ENCODE data around the gene LKAAEAR1. TPM values are rescaled to one million over a fixed set of nuclear protein-coding genes. Genes with fewer than 3 reads are reported as not detected.

Gene LKAAEAR1
- total and polyA plus RNA-seq, 2 of the 13 experiments (the other 11 are each of a cell fraction or from before 2014, with no cell fraction given), result not detected

DNA sequence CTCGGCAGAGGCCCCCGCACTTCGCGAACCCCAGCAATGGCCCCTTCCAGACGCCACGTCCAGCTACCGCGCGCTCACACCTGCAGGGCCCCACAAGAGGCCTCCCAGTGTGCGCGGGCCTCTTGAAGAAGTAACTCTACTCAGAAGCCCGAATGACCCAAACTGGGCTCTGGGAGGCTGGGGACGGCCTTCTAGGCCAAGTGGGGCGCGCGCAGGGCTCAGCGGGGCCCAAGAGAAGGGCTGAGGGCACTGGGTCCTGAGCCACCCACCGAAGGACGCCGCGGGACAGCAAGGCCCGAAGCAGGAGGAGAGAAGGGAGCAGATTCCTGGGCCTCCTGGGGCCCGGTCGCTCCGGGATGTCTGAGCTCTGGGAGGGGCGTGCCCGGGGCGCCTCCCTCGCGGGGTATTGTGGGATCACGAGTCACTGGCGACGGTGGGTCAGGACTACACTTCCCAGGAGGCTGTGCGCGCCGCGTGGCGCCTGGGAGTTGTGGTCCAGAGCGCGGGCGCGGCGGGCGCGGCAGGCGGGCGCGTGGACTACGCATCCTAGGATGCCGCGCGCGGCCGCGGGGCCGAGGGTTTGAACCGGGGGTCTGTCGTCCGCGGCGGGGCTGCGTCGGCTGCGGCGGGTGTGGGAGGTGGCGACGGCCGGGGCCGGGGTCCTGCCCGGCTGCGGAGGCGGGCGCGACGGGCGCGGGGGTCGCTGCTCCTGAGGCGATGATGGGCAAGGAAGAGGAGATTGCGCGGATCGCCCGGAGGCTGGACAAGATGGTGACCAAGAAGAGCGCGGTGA lies 21.4 kb downstream of the LKAAEAR1 start, which contains the start of gene TCEA2 (continued):
- TF ChIP-seq, protein P1, sequence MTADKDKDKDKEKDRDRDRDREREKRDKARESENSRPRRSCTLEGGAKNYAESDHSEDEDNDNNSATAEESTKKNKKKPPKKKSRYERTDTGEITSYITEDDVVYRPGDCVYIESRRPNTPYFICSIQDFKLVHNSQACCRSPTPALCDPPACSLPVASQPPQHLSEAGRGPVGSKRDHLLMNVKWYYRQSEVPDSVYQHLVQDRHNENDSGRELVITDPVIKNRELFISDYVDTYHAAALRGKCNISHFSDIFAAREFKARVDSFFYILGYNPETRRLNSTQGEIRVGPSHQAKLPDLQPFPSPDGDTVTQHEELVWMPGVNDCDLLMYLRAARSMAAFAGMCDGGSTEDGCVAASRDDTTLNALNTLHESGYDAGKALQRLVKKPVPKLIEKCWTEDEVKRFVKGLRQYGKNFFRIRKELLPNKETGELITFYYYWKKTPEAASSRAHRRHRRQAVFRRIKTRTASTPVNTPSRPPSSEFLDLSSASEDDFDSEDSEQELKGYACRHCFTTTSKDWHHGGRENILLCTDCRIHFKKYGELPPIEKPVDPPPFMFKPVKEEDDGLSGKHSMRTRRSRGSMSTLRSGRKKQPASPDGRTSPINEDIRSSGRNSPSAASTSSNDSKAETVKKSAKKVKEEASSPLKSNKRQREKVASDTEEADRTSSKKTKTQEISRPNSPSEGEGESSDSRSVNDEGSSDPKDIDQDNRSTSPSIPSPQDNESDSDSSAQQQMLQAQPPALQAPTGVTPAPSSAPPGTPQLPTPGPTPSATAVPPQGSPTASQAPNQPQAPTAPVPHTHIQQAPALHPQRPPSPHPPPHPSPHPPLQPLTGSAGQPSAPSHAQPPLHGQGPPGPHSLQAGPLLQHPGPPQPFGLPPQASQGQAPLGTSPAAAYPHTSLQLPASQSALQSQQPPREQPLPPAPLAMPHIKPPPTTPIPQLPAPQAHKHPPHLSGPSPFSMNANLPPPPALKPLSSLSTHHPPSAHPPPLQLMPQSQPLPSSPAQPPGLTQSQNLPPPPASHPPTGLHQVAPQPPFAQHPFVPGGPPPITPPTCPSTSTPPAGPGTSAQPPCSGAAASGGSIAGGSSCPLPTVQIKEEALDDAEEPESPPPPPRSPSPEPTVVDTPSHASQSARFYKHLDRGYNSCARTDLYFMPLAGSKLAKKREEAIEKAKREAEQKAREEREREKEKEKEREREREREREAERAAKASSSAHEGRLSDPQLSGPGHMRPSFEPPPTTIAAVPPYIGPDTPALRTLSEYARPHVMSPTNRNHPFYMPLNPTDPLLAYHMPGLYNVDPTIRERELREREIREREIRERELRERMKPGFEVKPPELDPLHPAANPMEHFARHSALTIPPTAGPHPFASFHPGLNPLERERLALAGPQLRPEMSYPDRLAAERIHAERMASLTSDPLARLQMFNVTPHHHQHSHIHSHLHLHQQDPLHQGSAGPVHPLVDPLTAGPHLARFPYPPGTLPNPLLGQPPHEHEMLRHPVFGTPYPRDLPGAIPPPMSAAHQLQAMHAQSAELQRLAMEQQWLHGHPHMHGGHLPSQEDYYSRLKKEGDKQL (CRISPR knock-in tag; IDR thresholded peaks at IDR 0.05; ENCODE audit: low read depth), result no peak; the same call in 1 of the 2 replicates
- no peak for TF ChIP-seq GTF3A (CRISPR knock-in tag; conservative IDR thresholded peaks at IDR 0.05)
- TF ChIP-seq, protein P2, sequence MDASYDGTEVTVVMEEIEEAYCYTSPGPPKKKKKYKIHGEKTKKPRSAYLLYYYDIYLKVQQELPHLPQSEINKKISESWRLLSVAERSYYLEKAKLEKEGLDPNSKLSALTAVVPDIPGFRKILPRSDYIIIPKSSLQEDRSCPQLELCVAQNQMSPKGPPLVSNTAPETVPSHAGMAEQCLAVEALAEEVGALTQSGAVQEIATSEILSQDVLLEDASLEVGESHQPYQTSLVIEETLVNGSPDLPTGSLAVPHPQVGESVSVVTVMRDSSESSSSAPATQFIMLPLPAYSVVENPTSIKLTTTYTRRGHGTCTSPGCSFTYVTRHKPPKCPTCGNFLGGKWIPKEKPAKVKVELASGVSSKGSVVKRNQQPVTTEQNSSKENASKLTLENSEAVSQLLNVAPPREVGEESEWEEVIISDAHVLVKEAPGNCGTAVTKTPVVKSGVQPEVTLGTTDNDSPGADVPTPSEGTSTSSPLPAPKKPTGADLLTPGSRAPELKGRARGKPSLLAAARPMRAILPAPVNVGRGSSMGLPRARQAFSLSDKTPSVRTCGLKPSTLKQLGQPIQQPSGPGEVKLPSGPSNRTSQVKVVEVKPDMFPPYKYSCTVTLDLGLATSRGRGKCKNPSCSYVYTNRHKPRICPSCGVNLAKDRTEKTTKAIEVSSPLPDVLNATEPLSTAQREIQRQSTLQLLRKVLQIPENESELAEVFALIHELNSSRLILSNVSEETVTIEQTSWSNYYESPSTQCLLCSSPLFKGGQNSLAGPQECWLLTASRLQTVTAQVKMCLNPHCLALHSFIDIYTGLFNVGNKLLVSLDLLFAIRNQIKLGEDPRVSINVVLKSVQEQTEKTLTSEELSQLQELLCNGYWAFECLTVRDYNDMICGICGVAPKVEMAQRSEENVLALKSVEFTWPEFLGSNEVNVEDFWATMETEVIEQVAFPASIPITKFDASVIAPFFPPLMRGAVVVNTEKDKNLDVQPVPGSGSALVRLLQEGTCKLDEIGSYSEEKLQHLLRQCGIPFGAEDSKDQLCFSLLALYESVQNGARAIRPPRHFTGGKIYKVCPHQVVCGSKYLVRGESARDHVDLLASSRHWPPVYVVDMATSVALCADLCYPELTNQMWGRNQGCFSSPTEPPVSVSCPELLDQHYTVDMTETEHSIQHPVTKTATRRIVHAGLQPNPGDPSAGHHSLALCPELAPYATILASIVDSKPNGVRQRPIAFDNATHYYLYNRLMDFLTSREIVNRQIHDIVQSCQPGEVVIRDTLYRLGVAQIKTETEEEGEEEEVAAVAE (CRISPR knock-in tag; IDR thresholded peaks at IDR 0.05; ENCODE audit: borderline replicate concordance), result peak; percentile 87
- TF ChIP-seq HCFC1 (IDR thresholded peaks at IDR 0.05; ENCODE audit: low read depth, low read length), result peak; percentile 100
- TF ChIP-seq KAT8 (CRISPR knock-in tag; IDR thresholded peaks at IDR 0.05), result peak; percentile 96
- TF ChIP-seq, protein P3, sequence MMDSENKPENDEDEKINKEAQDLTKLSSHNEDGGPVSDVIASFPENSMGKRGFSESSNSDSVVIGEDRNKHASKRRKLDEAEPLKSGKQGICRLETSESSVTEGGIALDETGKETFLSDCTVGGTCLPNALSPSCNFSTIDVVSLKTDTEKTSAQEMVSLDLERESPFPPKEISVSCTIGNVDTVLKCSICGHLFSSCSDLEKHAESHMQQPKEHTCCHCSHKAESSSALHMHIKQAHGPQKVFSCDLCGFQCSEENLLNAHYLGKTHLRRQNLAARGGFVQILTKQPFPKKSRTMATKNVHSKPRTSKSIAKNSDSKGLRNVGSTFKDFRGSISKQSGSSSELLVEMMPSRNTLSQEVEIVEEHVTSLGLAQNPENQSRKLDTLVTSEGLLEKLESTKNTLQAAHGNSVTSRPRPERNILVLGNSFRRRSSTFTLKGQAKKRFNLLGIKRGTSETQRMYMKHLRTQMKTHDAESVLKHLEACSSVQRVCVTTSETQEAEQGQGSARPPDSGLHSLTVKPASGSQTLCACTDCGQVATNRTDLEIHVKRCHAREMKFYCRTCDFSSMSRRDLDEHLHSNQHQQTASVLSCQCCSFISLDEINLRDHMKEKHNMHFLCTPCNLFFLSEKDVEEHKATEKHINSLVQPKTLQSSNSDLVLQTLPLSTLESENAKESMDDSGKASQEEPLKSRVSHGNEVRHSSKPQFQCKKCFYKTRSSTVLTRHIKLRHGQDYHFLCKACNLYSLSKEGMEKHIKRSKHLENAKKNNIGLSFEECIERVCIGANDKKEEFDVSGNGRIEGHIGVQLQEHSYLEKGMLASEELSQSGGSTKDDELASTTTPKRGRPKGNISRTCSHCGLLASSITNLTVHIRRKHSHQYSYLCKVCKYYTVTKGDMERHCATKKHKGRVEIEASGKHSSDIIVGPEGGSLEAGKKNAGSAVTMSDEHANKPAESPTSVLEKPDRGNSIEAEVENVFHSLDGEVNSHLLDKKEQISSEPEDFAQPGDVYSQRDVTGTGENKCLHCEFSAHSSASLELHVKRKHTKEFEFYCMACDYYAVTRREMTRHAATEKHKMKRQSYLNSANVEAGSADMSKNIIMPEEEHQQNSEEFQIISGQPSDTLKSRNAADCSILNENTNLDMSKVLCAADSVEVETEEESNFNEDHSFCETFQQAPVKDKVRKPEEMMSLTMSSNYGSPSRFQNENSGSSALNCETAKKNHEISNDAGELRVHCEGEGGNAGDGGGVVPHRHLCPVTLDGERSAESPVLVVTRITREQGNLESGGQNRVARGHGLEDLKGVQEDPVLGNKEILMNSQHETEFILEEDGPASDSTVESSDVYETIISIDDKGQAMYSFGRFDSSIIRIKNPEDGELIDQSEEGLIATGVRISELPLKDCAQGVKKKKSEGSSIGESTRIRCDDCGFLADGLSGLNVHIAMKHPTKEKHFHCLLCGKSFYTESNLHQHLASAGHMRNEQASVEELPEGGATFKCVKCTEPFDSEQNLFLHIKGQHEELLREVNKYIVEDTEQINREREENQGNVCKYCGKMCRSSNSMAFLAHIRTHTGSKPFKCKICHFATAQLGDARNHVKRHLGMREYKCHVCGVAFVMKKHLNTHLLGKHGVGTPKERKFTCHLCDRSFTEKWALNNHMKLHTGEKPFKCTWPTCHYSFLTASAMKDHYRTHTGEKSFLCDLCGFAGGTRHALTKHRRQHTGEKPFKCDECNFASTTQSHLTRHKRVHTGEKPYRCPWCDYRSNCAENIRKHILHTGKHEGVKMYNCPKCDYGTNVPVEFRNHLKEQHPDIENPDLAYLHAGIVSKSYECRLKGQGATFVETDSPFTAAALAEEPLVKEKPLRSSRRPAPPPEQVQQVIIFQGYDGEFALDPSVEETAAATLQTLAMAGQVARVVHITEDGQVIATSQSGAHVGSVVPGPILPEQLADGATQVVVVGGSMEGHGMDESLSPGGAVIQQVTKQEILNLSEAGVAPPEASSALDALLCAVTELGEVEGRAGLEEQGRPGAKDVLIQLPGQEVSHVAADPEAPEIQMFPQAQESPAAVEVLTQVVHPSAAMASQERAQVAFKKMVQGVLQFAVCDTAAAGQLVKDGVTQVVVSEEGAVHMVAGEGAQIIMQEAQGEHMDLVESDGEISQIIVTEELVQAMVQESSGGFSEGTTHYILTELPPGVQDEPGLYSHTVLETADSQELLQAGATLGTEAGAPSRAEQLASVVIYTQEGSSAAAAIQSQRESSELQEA (CRISPR knock-in tag; IDR thresholded peaks at IDR 0.05; ENCODE audit: not compliant biosample characterization), result peak; percentile 96
- peak; percentile 73; the same call in 1 of the 2 replicates for TF ChIP-seq FOXO1 (CRISPR knock-in tag; IDR thresholded peaks at IDR 0.05)
- TF ChIP-seq AGO1 (IDR thresholded peaks at IDR 0.05; ENCODE audit: low read depth, low read length, poor library complexity, severe bottlenecking), result no peak
- no peak; the same call in none of the 2 replicates for TF ChIP-seq IRX3 (CRISPR knock-in tag; IDR thresholded peaks at IDR 0.05; ENCODE audit: borderline replicate concordance, low read depth)

Measured in HepG2 (cell line).